ENCODE results near the gene MTMR3.
A peak's percentile ranks its signal among the peaks of the same experiment; 100 is the strongest.
"Not testable (repeated sequence)": the region's sequence is repeated elsewhere in the genome, so short reads cannot be mapped to it uniquely, and the experiment has no call there.

The MTMR3 gene

DNA sequence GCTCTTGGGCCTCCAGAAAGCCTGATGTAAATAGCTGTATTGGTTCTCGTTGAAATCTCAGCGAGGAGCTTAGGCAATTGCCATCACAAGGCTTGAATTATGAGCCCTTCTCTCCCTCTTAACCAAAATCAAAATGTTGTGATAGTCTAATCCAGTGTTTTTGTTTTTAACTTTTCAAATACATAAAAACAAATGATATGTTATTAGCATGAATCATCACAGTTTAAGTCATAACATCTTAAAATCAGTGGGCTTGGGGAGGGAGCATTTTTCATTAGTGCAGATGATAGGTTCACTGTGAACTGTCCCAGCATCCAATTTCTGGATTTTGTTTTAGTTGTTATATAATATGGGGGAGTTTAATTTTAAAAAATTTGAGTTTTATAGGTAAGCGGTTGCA is 148.4 kb downstream of the MTMR3 start:
- no peak for DNase-seq

DNA sequence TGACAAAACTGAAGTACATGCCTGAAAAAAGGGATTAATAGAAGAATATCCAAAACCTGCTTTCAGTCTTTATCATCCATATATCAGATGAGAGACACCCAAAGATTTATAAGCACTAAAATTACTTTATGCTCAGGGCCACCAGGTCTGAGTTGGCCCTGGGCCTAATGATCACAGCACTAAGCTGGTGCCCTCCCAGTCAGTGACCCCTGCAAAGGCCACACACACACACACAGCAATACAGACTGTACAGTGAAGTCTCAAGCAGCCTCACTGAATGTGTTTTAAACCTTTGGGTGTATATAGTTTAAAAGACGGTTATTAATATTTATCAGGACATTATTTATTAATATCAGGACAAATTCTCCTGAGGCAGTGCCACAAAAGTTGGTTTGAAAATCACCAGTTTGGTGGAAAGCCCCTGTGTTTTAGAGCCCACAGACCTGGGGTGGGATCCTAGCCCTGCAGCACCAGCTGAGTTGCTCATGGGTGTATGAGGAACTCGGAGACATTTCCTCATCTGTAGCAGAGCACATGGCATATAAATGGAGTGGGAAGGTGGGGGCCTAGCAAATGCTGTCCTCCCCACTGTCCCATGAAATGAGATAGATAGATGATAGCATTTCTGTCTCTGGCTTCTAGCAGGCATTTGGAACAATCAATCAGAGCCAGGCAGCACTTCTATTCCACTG is 148.9 kb downstream of the MTMR3 start:
- no peak for DNase-seq

- peak; percentile 6 for DNase-seq
Observed at GRCh38 chr22:30033137-30033536, 150.2 kb downstream of the MTMR3 start.

DNA sequence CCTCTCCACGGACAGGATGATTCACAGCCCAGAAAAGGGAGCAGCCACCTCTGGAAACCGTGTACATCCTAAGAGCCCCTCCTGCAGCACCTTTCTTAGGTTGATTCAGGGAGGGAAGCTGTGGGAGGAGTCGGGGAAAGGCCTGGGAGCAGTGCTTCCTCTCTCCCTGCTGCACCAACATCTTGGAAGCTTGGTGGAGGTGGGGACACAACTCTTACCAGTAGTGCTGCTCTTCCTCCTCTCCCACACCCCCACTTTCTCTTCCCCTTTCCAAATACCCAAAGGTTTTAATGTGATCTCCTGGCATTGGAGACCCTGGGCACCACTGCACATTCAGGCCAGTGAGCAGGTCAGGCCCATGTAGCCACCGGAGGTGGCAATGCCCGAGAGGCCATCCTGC is 150.9 kb downstream of the MTMR3 start:
- no peak for DNase-seq

DNA sequence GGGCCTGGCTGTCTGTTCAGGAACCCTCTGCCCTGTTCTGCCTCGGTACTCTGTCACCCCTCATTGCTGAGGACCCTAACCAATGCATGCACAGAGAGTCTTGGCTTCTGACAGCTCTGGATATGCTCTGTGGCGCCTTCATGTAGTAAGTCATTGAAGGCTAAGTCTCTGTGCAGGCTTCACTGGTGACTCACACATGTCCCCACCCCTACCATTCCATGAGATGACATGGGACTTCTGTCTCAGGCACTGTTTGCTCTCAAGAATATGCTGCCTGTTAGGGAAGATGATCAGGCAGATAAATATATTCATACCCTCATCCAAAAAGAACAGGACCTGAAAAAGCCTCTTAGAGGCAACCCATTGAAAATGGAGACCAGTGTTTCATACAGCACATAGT is 153.7 kb downstream of the MTMR3 start:
- DNase-seq = peak; percentile 13

GRCh38 chr22:30038219-30038618 is 155.2 kb downstream of the MTMR3 start:
- DNase-seq = no peak

DNA sequence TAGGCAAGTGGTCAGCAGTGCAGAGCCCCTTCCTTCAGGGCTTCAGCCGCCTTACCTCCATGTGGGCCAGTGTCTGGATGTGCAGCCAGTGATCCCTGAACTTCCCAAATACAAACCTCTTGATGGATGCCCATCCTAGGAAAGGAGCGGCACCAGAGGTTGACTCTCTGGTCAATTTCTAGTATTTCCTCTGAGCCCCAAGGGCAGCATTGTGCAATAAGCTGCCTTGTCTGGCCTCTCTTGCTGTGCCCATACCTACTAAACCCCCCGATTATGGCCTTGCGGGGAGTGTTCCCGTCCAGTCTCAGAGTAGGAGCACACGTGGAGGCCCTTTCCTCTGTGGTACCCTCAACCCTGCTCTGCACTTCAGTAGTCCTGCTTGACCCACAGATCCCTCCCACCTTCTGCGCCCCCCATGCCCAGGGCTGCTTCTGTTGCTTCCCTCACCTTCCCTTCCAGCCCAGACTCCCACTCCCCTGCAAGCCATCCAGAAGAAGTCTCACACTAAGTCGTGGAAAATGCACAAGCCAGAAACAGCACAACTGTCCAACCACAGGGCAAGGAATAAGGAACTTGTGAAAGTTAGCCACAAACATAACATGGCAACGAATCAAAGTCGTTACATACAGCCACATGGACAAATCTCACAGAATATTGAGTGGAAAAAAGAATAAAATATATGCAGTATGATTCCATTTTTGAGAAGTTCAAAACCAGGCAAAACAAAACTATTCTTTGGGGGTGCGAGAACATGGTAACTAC is 157.7 kb downstream of the MTMR3 start:
- no peak for DNase-seq

DNA sequence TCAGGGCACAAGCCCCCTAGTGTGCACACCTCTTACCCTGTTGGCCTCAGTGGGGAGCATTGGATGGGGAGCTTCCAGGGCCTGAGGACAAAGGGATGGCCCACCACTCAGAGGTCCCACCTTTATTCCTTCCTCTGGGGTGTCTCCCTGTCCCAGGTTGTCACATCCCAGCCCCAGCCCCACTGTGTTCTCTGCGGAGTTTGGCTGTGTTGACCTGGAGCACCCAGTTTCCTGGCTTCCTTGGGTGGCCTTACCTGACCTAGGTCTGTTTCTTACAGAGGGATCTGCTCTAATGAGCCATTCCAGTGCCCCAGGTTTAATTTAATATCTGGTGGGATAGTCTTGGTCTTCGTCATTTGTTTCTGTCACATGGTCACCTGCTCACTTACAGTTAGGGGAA is 158.5 kb downstream of the MTMR3 start:
- no peak for DNase-seq

DNA sequence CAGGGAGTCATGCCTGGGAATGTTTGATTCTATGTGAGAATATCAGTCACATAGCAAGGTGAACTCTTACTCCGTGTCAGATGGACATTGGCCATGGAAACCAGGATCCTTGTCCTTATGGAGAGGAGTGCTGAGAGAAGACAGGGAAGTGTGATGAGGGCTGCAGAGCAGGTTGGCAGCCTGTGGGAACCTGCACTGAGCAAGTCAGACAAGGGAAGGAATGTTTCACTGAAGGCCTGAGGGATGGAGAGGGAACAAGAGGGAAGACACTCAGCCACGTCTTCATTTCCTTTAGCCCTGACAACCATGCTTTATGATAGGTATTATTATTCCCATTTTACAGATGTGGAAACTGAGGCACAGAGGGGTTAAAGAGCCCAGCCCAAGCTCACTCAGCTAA is 158.9 kb downstream of the MTMR3 start:
- no peak for DNase-seq

- no peak for DNase-seq
Observed at GRCh38 chr22:30043161-30043560, 160.2 kb downstream of the MTMR3 start.

GRCh38 chr22:30044369-30044768 is 161.4 kb downstream of the MTMR3 start:
- peak; percentile 10 for DNase-seq

GRCh38 chr22:30044881-30045493 is 162.0 kb downstream of the MTMR3 start:
- no peak for DNase-seq

DNA sequence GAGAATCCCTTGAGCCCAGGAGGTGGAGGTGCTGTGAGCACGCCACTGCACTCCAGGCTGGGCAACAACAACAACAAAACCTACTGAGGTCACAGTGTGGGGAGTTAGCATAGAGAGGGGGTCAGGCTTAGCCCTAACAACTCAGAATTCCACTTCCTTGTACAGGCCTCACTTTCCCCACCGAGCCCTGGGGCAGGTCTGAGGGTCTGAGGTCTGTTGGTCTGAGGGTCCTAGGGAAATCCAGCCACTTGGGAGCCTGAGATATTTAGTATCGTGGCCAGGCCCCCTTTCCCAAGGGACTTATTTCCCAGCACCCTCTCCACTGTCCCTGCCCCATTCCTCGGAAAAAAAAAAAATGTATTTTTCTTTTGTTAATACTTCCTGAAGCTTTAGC is 162.5 kb downstream of the MTMR3 start:
- no peak for DNase-seq

- no peak for DNase-seq
Observed at GRCh38 chr22:30045901-30046715, 163.1 kb downstream of the MTMR3 start.

- no peak for DNase-seq
Observed at GRCh38 chr22:30046716-30047363, 163.9 kb downstream of the MTMR3 start.

- peak; percentile 95 for DNase-seq
Observed at GRCh38 chr22:30047364-30047738, 164.4 kb downstream of the MTMR3 start.

GRCh38 chr22:30048681-30049080 is 165.7 kb downstream of the MTMR3 start:
- DNase-seq = no peak

DNA sequence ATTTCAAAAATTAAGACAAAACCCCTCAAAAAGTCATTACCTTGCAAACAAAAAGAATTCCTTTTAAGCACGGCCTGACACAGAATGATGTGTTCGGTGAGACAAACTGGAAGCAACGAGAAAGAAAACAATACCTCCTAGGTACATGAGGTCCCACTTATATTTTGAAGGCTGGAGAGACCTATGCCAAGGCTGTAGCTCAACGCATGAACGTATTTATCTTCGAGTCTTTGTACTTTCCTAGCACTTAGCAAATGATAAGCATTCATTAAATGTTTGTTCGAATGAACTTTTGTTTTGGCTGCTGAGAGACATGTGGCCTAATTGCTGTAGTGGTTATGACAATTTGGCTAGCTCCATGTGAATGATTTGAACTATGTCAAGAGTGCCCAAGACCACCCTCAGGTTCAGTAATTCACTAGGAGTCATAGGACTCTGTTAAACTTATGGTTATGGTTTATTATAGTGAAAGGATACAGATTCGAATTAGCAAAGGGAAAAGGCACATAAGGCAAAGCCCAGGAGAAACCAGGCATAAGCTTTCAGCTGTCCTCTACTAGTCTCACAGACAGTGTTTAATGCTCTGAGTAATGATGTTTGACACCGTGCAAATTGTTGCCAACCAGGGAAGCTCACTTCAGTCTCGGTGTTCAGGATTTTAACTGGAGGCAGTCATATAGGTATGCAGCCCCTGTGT is 171.2 kb downstream of the MTMR3 start:
- no peak for DNase-seq

DNA sequence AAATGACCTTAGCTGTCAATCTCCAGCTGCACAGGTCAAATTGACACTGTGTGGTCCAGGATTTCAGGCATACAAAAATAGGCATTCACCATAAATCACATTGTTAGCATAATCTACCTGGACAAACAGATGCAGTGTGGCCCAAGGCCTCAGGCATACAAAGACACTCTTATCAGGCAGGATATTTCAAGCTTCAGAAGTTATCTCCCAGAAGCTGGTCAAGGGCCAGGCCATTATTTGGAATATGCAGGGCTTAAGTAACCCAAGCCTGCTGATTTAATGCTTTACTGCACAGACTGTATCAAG is 171.7 kb downstream of the MTMR3 start:
- no peak for DNase-seq

DNA sequence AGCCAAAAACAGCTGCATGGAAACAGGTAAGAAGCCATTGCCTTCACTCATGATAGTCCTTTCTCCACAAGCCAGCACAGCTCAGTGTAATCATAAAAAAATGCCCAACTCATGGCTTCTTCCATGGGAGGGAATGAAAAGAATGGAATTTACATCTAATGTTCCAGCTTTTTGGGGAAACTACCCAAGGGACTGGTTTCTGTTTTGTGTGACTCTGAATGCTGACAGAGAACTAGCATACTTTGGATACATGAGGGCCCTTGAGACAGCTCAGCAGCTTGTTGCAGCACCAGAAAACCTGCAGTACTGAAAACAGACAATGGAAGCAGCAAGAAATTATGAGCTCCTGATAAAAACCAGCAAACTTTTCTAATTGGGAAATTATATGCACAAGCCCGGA is 173.0 kb downstream of the MTMR3 start:
- DNase-seq = no peak

DNA sequence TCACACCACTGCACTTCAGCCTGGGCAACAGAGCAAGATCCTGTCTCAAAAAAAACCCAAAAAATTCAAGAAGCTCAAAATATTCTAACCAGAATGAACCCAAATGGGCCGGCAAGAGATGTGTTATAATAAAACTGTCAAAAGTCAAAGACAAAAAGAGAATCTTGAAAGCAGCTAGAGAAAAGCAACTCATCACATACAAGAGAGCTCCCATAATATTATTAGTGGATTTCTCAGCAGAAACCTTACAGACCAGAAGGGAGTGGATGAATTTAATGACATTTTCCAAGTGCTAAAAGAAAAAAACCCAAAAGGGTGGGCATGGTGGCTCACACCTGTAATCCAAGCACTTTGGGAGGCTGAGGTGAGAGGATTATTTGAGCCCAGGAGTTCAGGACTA is 174.4 kb downstream of the MTMR3 start:
- DNase-seq = no peak

DNA sequence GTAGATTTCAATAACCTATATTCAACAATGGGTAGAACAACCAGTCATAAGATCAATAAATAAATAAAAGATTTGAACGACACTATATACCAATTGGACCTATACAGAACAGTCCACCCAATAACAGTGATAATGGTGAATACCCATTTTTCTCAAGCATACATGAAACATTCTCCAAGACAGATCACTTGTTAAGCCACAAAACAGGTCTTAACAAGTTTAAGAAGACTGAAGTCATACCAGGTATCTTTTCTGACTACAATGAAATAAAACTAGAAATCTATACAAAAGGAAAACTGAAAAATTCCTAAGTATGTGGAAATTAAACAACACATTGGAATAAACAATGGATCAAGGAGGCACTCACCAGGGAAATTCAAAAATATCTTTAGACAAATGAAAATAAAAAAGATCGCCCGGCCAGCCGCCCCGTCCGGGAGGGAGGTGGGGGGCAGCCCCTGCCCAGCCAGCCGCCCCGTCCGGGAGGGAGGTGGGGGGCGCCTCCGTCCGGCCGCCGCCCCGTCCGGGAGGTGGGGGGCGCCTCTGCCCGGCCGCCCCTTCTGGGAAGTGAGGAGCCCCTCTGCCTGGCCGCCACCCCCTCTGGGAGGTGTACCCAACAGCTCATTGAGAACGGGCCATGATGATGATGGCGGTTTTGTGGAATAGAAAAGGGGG is 176.5 kb downstream of the MTMR3 start:
- not testable (repeated sequence) for DNase-seq
